Inflammatory macrophage treated with lipopolysaccharide for 1 hour (primary cell): ENCODE results near the gene NOD2.

Source experiments
- DNase-seq, 2 donors: peaks; one replicate each; pipeline ENCODE4 v3.0.0-alpha.2; 2020 to 2022

Gene NOD2

GRCh38 chr16:50671644-50672260, 21.7 kb upstream of the NOD2 start:
- DNase-seq, result peak; percentile 44 to 88

GRCh38 chr16:50673496-50674275, 19.7 kb upstream of the NOD2 start:
- no peak for DNase-seq

- DNase-seq, result no peak
Measured at GRCh38 chr16:50674831-50675230, 18.6 kb upstream of the NOD2 start.

GRCh38 chr16:50675686-50676610, 17.5 kb upstream of the NOD2 start:
- no peak for DNase-seq

- DNase-seq, result no peak
Measured at GRCh38 chr16:50676684-50677225, 16.7 kb upstream of the NOD2 start.

- no peak for DNase-seq
Measured at GRCh38 chr16:50677351-50677750, 16.1 kb upstream of the NOD2 start.

GRCh38 chr16:50678531-50678930, 14.9 kb upstream of the NOD2 start:
- no peak for DNase-seq

GRCh38 chr16:50679266-50679665, 14.1 kb upstream of the NOD2 start:
- DNase-seq, result no peak

GRCh38 chr16:50679676-50680555, 13.5 kb upstream of the NOD2 start:
- no peak for DNase-seq

GRCh38 chr16:50680556-50680893, 12.9 kb upstream of the NOD2 start:
- DNase-seq, result no peak

- DNase-seq, result peak; percentile 65 to 75
Measured at GRCh38 chr16:50681021-50681885, 12.2 kb upstream of the NOD2 start, which contains the start of gene SNX20. Gene SNX20, minus strand, starts transcription at chr16:50681312. Its CDS starts 3,786 bp downstream, at chr16:50677526.

GRCh38 chr16:50683689-50684374, 9.6 kb upstream of the NOD2 start:
- peak; percentile 87 to 92 for DNase-seq

GRCh38 chr16:50684823-50685461, 8.5 kb upstream of the NOD2 start:
- DNase-seq, result peak; percentile 64 to 76

GRCh38 chr16:50685462-50686063, 7.8 kb upstream of the NOD2 start:
- DNase-seq, result peak; percentile 80 to 81

- no peak for DNase-seq
Measured at GRCh38 chr16:50688083-50688482, 5.3 kb upstream of the NOD2 start.

GRCh38 chr16:50688867-50689266, 4.5 kb upstream of the NOD2 start:
- DNase-seq, result peak; percentile 87

GRCh38 chr16:50690177-50690576, 3.2 kb upstream of the NOD2 start:
- DNase-seq, result no peak

- no peak for DNase-seq
Measured at GRCh38 chr16:50692644-50692998, 785 bp upstream of the NOD2 start.

- no peak for DNase-seq
Measured at GRCh38 chr16:50694206-50694605, 800 bp downstream of the NOD2 start.
